Measurements from ENCODE around the gene IKZF3.
A peak's percentile ranks its signal among the peaks of the same experiment; 100 is the strongest.
"Not testable (repeated sequence)": the region's sequence is repeated elsewhere in the genome, so short reads cannot be mapped to it uniquely, and the experiment has no call there.

IKZF3 gene

GRCh38 chr17:39855911-39856649 lies 8.0 kb downstream of the IKZF3 start:
- not testable (repeated sequence) for DNase-seq

GRCh38 chr17:39854909-39855308 lies 9.2 kb downstream of the IKZF3 start:
- DNase-seq: no peak

GRCh38 chr17:39852239-39852638 lies 11.9 kb downstream of the IKZF3 start:
- no peak for DNase-seq

GRCh38 chr17:39850186-39850585 lies 13.9 kb downstream of the IKZF3 start:
- DNase-seq: not testable (repeated sequence)

- DNase-seq: no peak
Observed at GRCh38 chr17:39848600-39848999, 15.5 kb downstream of the IKZF3 start.

GRCh38 chr17:39846205-39846604 lies 17.9 kb downstream of the IKZF3 start:
- no peak for DNase-seq

- DNase-seq: no peak
Observed at GRCh38 chr17:39845052-39845846, 18.9 kb downstream of the IKZF3 start.

- DNase-seq: no peak
Observed at GRCh38 chr17:39841134-39841683, 22.9 kb downstream of the IKZF3 start.

- DNase-seq: no peak
Observed at GRCh38 chr17:39838784-39839183, 25.3 kb downstream of the IKZF3 start.

- DNase-seq: no peak
Observed at GRCh38 chr17:39838057-39838456, 26.1 kb downstream of the IKZF3 start.

- no peak for DNase-seq
Observed at GRCh38 chr17:39836117-39836516, 28.0 kb downstream of the IKZF3 start.

GRCh38 chr17:39835038-39835786 lies 28.9 kb downstream of the IKZF3 start:
- DNase-seq: no peak

- DNase-seq: peak; percentile 23
Observed at GRCh38 chr17:39834017-39834416, 30.1 kb downstream of the IKZF3 start.

GRCh38 chr17:39831588-39831987 lies 32.5 kb downstream of the IKZF3 start:
- DNase-seq: no peak

- no peak for DNase-seq
Observed at GRCh38 chr17:39828443-39828842, 35.7 kb downstream of the IKZF3 start.

GRCh38 chr17:39826334-39826733 lies 37.8 kb downstream of the IKZF3 start:
- no peak for DNase-seq

- no peak for DNase-seq
Observed at GRCh38 chr17:39823407-39824054, 40.6 kb downstream of the IKZF3 start.

GRCh38 chr17:39822051-39822451 lies 42.1 kb downstream of the IKZF3 start:
- DNase-seq: peak; percentile 53

- no peak for DNase-seq
Observed at GRCh38 chr17:39820987-39821386, 43.1 kb downstream of the IKZF3 start.

GRCh38 chr17:39820541-39820940 lies 43.6 kb downstream of the IKZF3 start:
- DNase-seq: no peak

GRCh38 chr17:39818358-39819000 lies 45.6 kb downstream of the IKZF3 start:
- no peak for DNase-seq

GRCh38 chr17:39816272-39816671 lies 47.8 kb downstream of the IKZF3 start:
- no peak for DNase-seq
